Smooth muscle cell (in vitro differentiated cells): ENCODE data around the gene RABGAP1L. TPM values are rescaled to one million over a fixed set of nuclear protein-coding genes. Genes with fewer than 3 reads are reported as not detected.

Experiments used
- DNase-seq: peaks from one replicate; lab custom pipeline; 2025; ENCODE audit not compliant: unreplicated experiment; lab: John Stamatoyannopoulos, UW
- H2AFZ ChIP-seq: fragments of 200-600 bp; sonication (generic); 2 replicates; pipeline ENCODE4 v1.6.0; 2016; ENCODE audit warnings: antibody characterized with exemption, low read depth, mild to moderate bottlenecking
- H3F3A ChIP-seq: fragments of 200-600 bp; sonication (generic); 2 replicates; pipeline ENCODE4 v1.6.0; 2017; ENCODE audit warnings: antibody characterized with exemption, low read depth
- H3K27ac ChIP-seq: fragments of 200-600 bp; sonication (generic); 2 replicates; pipeline ENCODE4 v1.5.1; 2016; ENCODE audit warnings: low read depth, mild to moderate bottlenecking
- H3K27me3 ChIP-seq: fragments of 200-600 bp; sonication (generic); 2 replicates; pipeline ENCODE4 v1.6.1; 2016; ENCODE audit warnings: low read depth, mild to moderate bottlenecking
- H3K36me3 ChIP-seq: fragments of 200-600 bp; sonication (generic); 2 replicates; pipeline ENCODE4 v1.5.1; 2016; ENCODE audit warnings: low read depth
- H3K4me1 ChIP-seq: fragments of 200-600 bp; sonication (generic); 2 replicates; pipeline ENCODE4 v1.5.1; 2016; ENCODE audit warnings: low read depth
- H3K4me2 ChIP-seq: fragments of 200-600 bp; sonication (generic); 2 replicates; pipeline ENCODE4 v1.6.0; 2016; ENCODE audit warnings: mild to moderate bottlenecking
- H3K4me3 ChIP-seq: fragments of 200-600 bp; sonication (generic); 2 replicates; pipeline ENCODE4 v1.5.1; 2016; ENCODE audit warnings: mild to moderate bottlenecking
- H3K79me2 ChIP-seq: fragments of 200-600 bp; sonication (generic); 2 replicates; pipeline ENCODE4 v1.6.0; 2016; ENCODE audit warnings: low read depth, mild to moderate bottlenecking
- H3K9ac ChIP-seq: fragments of 200-600 bp; sonication (generic); 2 replicates; pipeline ENCODE4 v1.6.0; 2016; ENCODE audit warnings: low read depth
- H3K9me3 ChIP-seq: fragments of 200-600 bp; sonication (generic); replicated peaks from 2 replicates; pipeline ENCODE4 v1.5.1; 2016; ENCODE audit warnings: low read depth
- H4K20me1 ChIP-seq: fragments of 200-600 bp; sonication (generic); 2 replicates; pipeline ENCODE4 v1.6.0; 2016; ENCODE audit warnings: low read depth
- CTCF ChIP-seq: fragments of 200-600 bp; sonication (generic); IDR thresholded peaks from 2 replicates; pipeline ENCODE4 v1.5.1; 2017; ENCODE audit warnings: borderline replicate concordance, mild to moderate bottlenecking, antibody characterized with exemption; ENCODE audit not compliant: insufficient read depth, poor library complexity, severe bottlenecking
- WGBS: methylation state at CpG from one replicate; pipeline ENCODE4 v1.1.7; 2016; ENCODE audit warnings: low lambda C conversion rate; 5-methylcytosine and 5-hydroxymethylcytosine counted together
- polyA plus RNA-seq: library from polyadenylated mRNA; unstranded; fragments of >200 nt; fragmentation: Nextera tagmentation; extraction: Ambion mirVana; gene quantifications from 2 replicates; pipeline ENCODE4 v1.2.1, GENCODE V29; 2016
- total RNA-seq: library from RNA; depleted of rRNA; stranded (reverse); fragments of >200 nt; gene quantifications from 2 replicates; pipeline ENCODE4 v1.2.3, GENCODE V29; 2014

The RABGAP1L gene
- total and polyA plus RNA-seq, 2 experiments from 2014 or later, result 4.8 to 24.7 TPM

GRCh38 chr1:174884038-174884437, 724.7 kb downstream of the RABGAP1L start:
- Histone ChIP-seq H3K27ac (no peak overlapping the region), H3K27me3 (no peaks in the 10 kb centered on the region), H3F3A (no peaks in the 10 kb centered on the region), H3K4me2 (no peak overlapping the region), H3K9me3 (no peaks in the 10 kb centered on the region), H3K79me2 (no peaks in the 10 kb centered on the region), H4K20me1 (no peaks in the 10 kb centered on the region), H3K4me1 (no peaks in the 10 kb centered on the region), H3K4me3 (no peak overlapping the region), H2AFZ (no peak overlapping the region), H3K36me3 (no peaks in the 10 kb centered on the region), H3K9ac (no peak overlapping the region)
- no peak for TF ChIP-seq CTCF
- WGBS, result 95% methylated on average over 3 of the region's 3 CpGs
- DNase-seq, result no peak

DNA sequence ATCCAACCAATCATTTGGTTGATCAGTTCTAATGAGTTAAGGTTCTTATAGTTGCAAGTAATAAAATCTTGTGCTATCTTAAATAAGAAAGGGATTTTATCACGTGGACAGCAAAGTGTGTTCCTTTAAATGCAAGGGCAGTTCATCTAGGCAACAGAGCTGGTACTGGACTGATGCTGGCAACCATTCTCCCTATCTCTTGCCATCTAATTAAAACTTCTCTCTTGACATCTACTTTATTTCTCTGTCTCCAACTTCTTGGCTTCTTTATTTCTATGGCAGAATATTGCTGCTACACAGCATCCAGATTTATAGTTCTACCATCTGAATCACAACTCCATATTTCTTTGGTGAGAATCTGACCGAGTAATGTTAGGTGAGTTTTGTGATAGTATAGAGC, 725.2 kb downstream of the RABGAP1L start:
- TF ChIP-seq CTCF, result no peak
- no peak for DNase-seq
- Histone ChIP-seq H3K4me2 (no peak overlapping the region), H3K27ac (no peak overlapping the region), H3K4me3 (no peak overlapping the region), H3K9ac (no peak overlapping the region), H3K36me3 (no peaks in the 10 kb centered on the region), H4K20me1 (no peaks in the 10 kb centered on the region), H3K27me3 (no peaks in the 10 kb centered on the region), H3K4me1 (no peaks in the 10 kb centered on the region), H3K9me3 (no peaks in the 10 kb centered on the region), H3F3A (no peaks in the 10 kb centered on the region), H3K79me2 (no peaks in the 10 kb centered on the region), H2AFZ (no peak overlapping the region)
- WGBS, result 79% methylated on average over 2 of the region's 2 CpGs

DNA sequence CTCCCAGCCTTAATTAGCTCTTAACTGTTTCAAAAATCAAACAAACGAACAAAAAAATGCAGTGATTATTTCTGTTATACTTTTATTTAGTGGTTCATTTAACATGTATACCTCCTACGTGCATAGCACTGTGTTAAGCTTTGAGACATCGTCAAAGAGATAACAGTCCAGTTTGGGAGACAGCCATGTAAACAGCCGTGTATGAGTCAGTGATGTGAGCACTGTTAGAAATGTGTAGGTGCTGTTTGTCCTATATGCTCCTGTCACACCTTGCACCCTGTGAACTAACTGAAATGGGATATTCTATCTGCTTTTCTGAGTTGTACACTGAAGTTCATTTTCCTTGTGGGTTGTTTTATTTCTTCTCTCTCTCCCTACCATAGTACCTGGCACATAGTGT, 730.7 kb downstream of the RABGAP1L start:
- H3F3A ChIP-seq, result no peaks in the 10 kb centered on the region
- no peak overlapping the region for H3K4me2 ChIP-seq
- H3K9ac ChIP-seq, result no peak overlapping the region
- no peaks in the 10 kb centered on the region for H3K27me3 ChIP-seq
- H3K36me3 ChIP-seq, result no peaks in the 10 kb centered on the region
- no peaks in the 10 kb centered on the region for H3K79me2 ChIP-seq
- TF ChIP-seq CTCF, result no peak
- H4K20me1 ChIP-seq, result no peaks in the 10 kb centered on the region
- H2AFZ ChIP-seq, result no peak overlapping the region
- no peak overlapping the region for H3K4me3 ChIP-seq
- WGBS, result 77% methylated on average over 4 of the region's 4 CpGs
- no peak for DNase-seq
- no peak overlapping the region for H3K27ac ChIP-seq
- H3K9me3 ChIP-seq, result no peaks in the 10 kb centered on the region
- no peaks in the 10 kb centered on the region for H3K4me1 ChIP-seq

GRCh38 chr1:174892016-174892415, 732.7 kb downstream of the RABGAP1L start:
- H2AFZ ChIP-seq, result no peak overlapping the region
- WGBS, result 95% methylated on average over 15 of the region's 15 CpGs

More at GRCh38 chr1:174892016-174892415, 732.7 kb downstream of the RABGAP1L start:
- TF ChIP-seq CTCF, result no peak
- no peaks in the 10 kb centered on the region for H4K20me1 ChIP-seq
- no peak overlapping the region for H3K4me3 ChIP-seq
- DNase-seq, result no peak
- H3K36me3 ChIP-seq, result no peaks in the 10 kb centered on the region
- H3K4me2 ChIP-seq, result no peak overlapping the region
- no peaks in the 10 kb centered on the region for H3K4me1 ChIP-seq
- no peak overlapping the region for H3K27ac ChIP-seq
- no peaks in the 10 kb centered on the region for H3K9me3 ChIP-seq
- no peaks in the 10 kb centered on the region for H3K79me2 ChIP-seq
- H3K27me3 ChIP-seq, result no peaks in the 10 kb centered on the region
- no peak overlapping the region for H3K9ac ChIP-seq
- H3F3A ChIP-seq, result no peaks in the 10 kb centered on the region
